PC-9 (cell line): ENCODE results near the gene CD7. TPM values are rescaled to one million over a fixed set of nuclear protein-coding genes. Genes with fewer than 3 reads are reported as not detected.

Experiments used
- BruUV-seq: library from RNA; stranded (reverse); fragments of 400-500 nt; replicated peaks from 2 replicates; lab custom pipeline; 2021; lab: Mats Ljungman, UMichigan
- CTCF ChIA-PET: fragments of 300-600 bp; sonication (Branson Sonifier 250); formaldehyde crosslinking; loops from one replicate; lab custom pipeline; 2022; ENCODE audit warnings: antibody characterized with exemption; lab: Charles Lee
- POLR2A ChIA-PET: fragments of 300-600 bp; sonication (Branson Sonifier 250); formaldehyde crosslinking; loops from one replicate; lab custom pipeline; 2022; ENCODE audit warnings: antibody characterized with exemption; ENCODE audit not compliant: unreplicated experiment; lab: Charles Lee
- DNase-seq, 2 experiments: peaks; one replicate each; pipeline versions ENCODE4 v3.0.0 to v3.0.0-alpha.2; 2015 to 2022; ENCODE audit warnings: mixed read lengths in 1 of 2
- H2AFZ ChIP-seq: fragments of 200-600 bp; sonication (generic); 2 replicates; pipeline ENCODE4 v1.8.1; 2017; ENCODE audit warnings: antibody characterized with exemption
- H3F3A ChIP-seq: fragments of 200-600 bp; sonication (generic); 2 replicates; pipeline ENCODE4 v1.8.1; 2017; ENCODE audit warnings: antibody characterized with exemption, mild to moderate bottlenecking, low read depth; ENCODE audit not compliant: insufficient read depth
- H3K27ac ChIP-seq: fragments of 200-600 bp; sonication (generic); 2 replicates; pipeline ENCODE4 v1.6.1; 2016; ENCODE audit warnings: mixed run types
- H3K27me3 ChIP-seq: fragments of 200-600 bp; sonication (generic); 2 replicates; pipeline ENCODE4 v1.6.1; 2016; ENCODE audit warnings: low read depth, mixed run types; ENCODE audit not compliant: insufficient read depth
- H3K36me3 ChIP-seq: fragments of 200-600 bp; sonication (generic); 2 replicates; pipeline ENCODE4 v1.6.1; 2016; ENCODE audit warnings: low read depth, mixed run types
- H3K4me1 ChIP-seq: fragments of 200-600 bp; sonication (generic); replicated peaks from 2 replicates; pipeline ENCODE4 v1.6.1; 2016; ENCODE audit warnings: mixed run types; ENCODE audit not compliant: insufficient read depth
- H3K4me2 ChIP-seq: fragments of 200-600 bp; sonication (generic); 2 replicates; pipeline ENCODE4 v1.6.1; 2017; ENCODE audit warnings: mixed run types
- H3K4me3 ChIP-seq: fragments of 200-600 bp; sonication (generic); 2 replicates; pipeline ENCODE4 v1.6.1; 2016; ENCODE audit warnings: mixed run types
- H3K79me2 ChIP-seq: fragments of 200-600 bp; sonication (generic); 2 replicates; pipeline ENCODE4 v1.6.1; 2017; ENCODE audit warnings: low read depth, mixed run types
- H3K9me2 ChIP-seq: fragments of 200-600 bp; sonication (generic); 2 replicates; pipeline ENCODE4 v1.8.1; 2017; ENCODE audit warnings: mild to moderate bottlenecking; ENCODE audit not compliant: insufficient read depth
- H3K9me3 ChIP-seq: fragments of 200-600 bp; sonication (generic); 2 replicates; pipeline ENCODE4 v1.8.1; 2016; ENCODE audit warnings: low read depth; ENCODE audit not compliant: insufficient read depth
- H4K20me1 ChIP-seq: fragments of 200-600 bp; sonication (generic); 2 replicates; pipeline ENCODE4 v1.8.1; 2017; ENCODE audit not compliant: insufficient read depth
- EZH2 ChIP-seq: fragments of 200-600 bp; sonication (generic); IDR thresholded peaks from 2 replicates; pipeline ENCODE4 v1.8.0; 2017; ENCODE audit warnings: antibody characterized with exemption, low read depth
- intact Hi-C: fragments of 100-400 bp; cut with micrococcal nuclease; formaldehyde crosslinking; loops from one replicate; pipeline ENCODE4 v1.10.0; 2022; ENCODE audit not compliant: unreplicated experiment
- total RNA-seq: library from RNA; stranded (reverse); gene quantifications from 2 replicates; pipeline ENCODE4 v1.2.3, GENCODE V29; 2021
- TF ChIP-seq, protein P1 (sequence below): fragments of 200-600 bp; sonication (generic); conservative IDR thresholded peaks from 2 replicates; pipeline ENCODE4 v1.6.1; 2017; ENCODE audit warnings: mixed run types, antibody characterized with exemption, mild to moderate bottlenecking, moderate library complexity

The CD7 gene
- total RNA-seq, 1 experiment from 2014 or later, result 0.68 TPM

- Histone ChIP-seq H3K9me2 (no peaks in the 10 kb centered on the region), H4K20me1 (no peaks in the 10 kb centered on the region), H3K4me1 (peaks cover 52% of the 10 kb centered on the region), H3K27ac (peak overlapping the region; percentile 23; the same call in 1 of the 2 replicates), H2AFZ (no peak overlapping the region), H3K27me3 (no peaks in the 10 kb centered on the region), H3F3A (peaks cover 40% of the 10 kb centered on the region), H3K9me3 (no peaks in the 10 kb centered on the region), H3K4me3 (no peak overlapping the region), H3K4me2 (peak overlapping the region; percentile 70), H3K79me2 (no peaks in the 10 kb centered on the region), H3K36me3 (no peaks in the 10 kb centered on the region)
- intact Hi-C loops, result loop anchor here (10.0 kb wide), 1 partner anchor 54 kb away; the partner anchor contains the start of gene SECTM1
- TF ChIP-seq, protein P1, sequence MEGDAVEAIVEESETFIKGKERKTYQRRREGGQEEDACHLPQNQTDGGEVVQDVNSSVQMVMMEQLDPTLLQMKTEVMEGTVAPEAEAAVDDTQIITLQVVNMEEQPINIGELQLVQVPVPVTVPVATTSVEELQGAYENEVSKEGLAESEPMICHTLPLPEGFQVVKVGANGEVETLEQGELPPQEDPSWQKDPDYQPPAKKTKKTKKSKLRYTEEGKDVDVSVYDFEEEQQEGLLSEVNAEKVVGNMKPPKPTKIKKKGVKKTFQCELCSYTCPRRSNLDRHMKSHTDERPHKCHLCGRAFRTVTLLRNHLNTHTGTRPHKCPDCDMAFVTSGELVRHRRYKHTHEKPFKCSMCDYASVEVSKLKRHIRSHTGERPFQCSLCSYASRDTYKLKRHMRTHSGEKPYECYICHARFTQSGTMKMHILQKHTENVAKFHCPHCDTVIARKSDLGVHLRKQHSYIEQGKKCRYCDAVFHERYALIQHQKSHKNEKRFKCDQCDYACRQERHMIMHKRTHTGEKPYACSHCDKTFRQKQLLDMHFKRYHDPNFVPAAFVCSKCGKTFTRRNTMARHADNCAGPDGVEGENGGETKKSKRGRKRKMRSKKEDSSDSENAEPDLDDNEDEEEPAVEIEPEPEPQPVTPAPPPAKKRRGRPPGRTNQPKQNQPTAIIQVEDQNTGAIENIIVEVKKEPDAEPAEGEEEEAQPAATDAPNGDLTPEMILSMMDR, result no peak
- TF ChIP-seq EZH2, result no peak
- POLR2A ChIA-PET, result interaction anchor here (0.5 to 0.7 kb wide), 4 partner anchors 39 to 803 kb away, joined by 4 to 8 read pairs (median 4); no protein-coding TSS in a partner anchor
- CTCF ChIA-PET, result interaction anchor here (0.5 kb wide), 1 partner anchor 487 kb away, joined by 4 read pairs; no protein-coding TSS in a partner anchor
- no TSS peak for BruUV-seq
- peak in 1 of 2 experiments; percentile 42 for DNase-seq
These were observed 36.3 kb downstream of the CD7 start for GRCh38 chr17:82281076-82281475.

- no peak overlapping the region for H2AFZ ChIP-seq
- no peak overlapping the region for H3K4me3 ChIP-seq
- no peaks in the 10 kb centered on the region for H3K79me2 ChIP-seq
- BruUV-seq, result no TSS peak
- DNase-seq, result no peak
- peaks cover 52% of the 10 kb centered on the region for H3K4me1 ChIP-seq
- no peak overlapping the region; the same call in 1 of the 2 replicates for H3K4me2 ChIP-seq
- H3F3A ChIP-seq, result peaks cover 40% of the 10 kb centered on the region
- no peaks in the 10 kb centered on the region for H3K27me3 ChIP-seq
- no peaks in the 10 kb centered on the region for H4K20me1 ChIP-seq
- no peaks in the 10 kb centered on the region for H3K36me3 ChIP-seq
- TF ChIP-seq, protein P1, result no peak
- no peak for TF ChIP-seq EZH2
- H3K9me3 ChIP-seq, result no peaks in the 10 kb centered on the region
- H3K9me2 ChIP-seq, result no peaks in the 10 kb centered on the region
- intact Hi-C loops, result loop anchor here (10.0 kb wide), 1 partner anchor 54 kb away; the partner anchor contains the start of gene SECTM1
- ChIA-PET CTCF (no interaction called here), POLR2A (no interaction called here)
- H3K27ac ChIP-seq, result 0 out of 2 replicates have a peak overlapping the region, but pooled peaks have one; percentile 23
These were observed 36.9 kb downstream of the CD7 start for GRCh38 chr17:82280537-82280936.

GRCh38 chr17:82278786-82279391 is 38.5 kb downstream of the CD7 start:
- POLR2A ChIA-PET, result no interaction called here
- Histone ChIP-seq H3K9me2 (no peaks in the 10 kb centered on the region), H4K20me1 (no peaks in the 10 kb centered on the region), H3K79me2 (no peaks in the 10 kb centered on the region), H3K4me3 (no peak overlapping the region), H3K9me3 (no peaks in the 10 kb centered on the region), H2AFZ (no peak overlapping the region), H3K27me3 (no peaks in the 10 kb centered on the region), H3K4me1 (peaks cover 54% of the 10 kb centered on the region), H3K27ac (no peak overlapping the region), H3F3A (peaks cover 40% of the 10 kb centered on the region), H3K36me3 (no peaks in the 10 kb centered on the region), H3K4me2 (no peak overlapping the region)
- BruUV-seq, result no TSS peak
- no peak for TF ChIP-seq EZH2
- TF ChIP-seq, protein P1, result no peak
- intact Hi-C loops, result no loop called here
- CTCF ChIA-PET, result no interaction called here
- no peak for DNase-seq
